K562 (cell line): Measurements from ENCODE around the gene CHRNB4. TPM values are rescaled to one million over a fixed set of nuclear protein-coding genes. Genes with fewer than 3 reads are reported as not detected.

Experiments
- ATAC-seq: fragments of 200-7000 bp; cut with Tn5 transposase; 3 replicates; pipeline ENCODE4 v1.9.1; 2020; ENCODE audit warnings: moderate library complexity
- BruUV-seq: library from RNA; stranded (reverse); fragments of 400-500 nt; replicated peaks from 2 replicates; lab custom pipeline; 2021; lab: Mats Ljungman, UMichigan
- CTCF ChIA-PET: fragments of 300-600 bp; formaldehyde crosslinking; extraction: SDS; loops from one replicate; lab custom pipeline; 2021; ENCODE audit warnings: low intra/inter-chr PET ratio; lab: Yijun Ruan, JAX
- POLR2A ChIA-PET: fragments of 300-600, 350-650 bp; sonication (Branson Sonifier 250); formaldehyde crosslinking; extraction: SDS; loops from one replicate; lab custom pipeline; 2021; ENCODE audit warnings: antibody characterized with exemption, inconsistent platforms; lab: Yijun Ruan, JAX
- DNase-seq, 4 experiments: peaks; one replicate each; pipeline versions ENCODE4 v3.0.0 to v3.0.0-alpha.2; 2011 to 2018; ENCODE audit warnings: low spot score in 3 of 4, mixed read lengths in 3 of 4; ENCODE audit errors: extremely low read depth in 1 of 4
- FAIRE-seq: peaks from 2 replicates; lab custom pipeline; 2011; peaks lifted over from hg19 to GRCh38; lab: Jason Lieb, UNC
- H2AFZ ChIP-seq: 2 replicates; pipeline ENCODE4 v1.6.0; 2011; ENCODE audit warnings: low read depth, low read length, control low read depth, inconsistent platforms
- H3K27ac ChIP-seq: fragments of 200-600 bp; 3 replicates; pipeline ENCODE4 v1.8.0; 2011; ENCODE audit warnings: low read depth, mild to moderate bottlenecking, control low read depth, inconsistent platforms, low read length, moderate library complexity, mixed read lengths; ENCODE audit errors: extremely low read depth
- H3K27me3 ChIP-seq, 2 experiments: fragments of 300-600 bp in 1 of 2; 2 replicates in 1 of 2; 3 replicates in 1 of 2; pipeline versions ENCODE4 v1.6.0 to v1.8.0; 2011; ENCODE audit warnings: inconsistent platforms in 2 of 2, low read length in 2 of 2, mild to moderate bottlenecking in 1 of 2, mixed read lengths in 1 of 2, moderate library complexity in 1 of 2; ENCODE audit not compliant: control insufficient read depth in 2 of 2, insufficient read depth in 2 of 2
- H3K36me3 ChIP-seq: fragments of 300-600 bp; 3 replicates; pipeline ENCODE4 v1.8.0; 2011; ENCODE audit warnings: mild to moderate bottlenecking, low read length, inconsistent platforms; ENCODE audit not compliant: control insufficient read depth, insufficient read depth
- H3K4me1 ChIP-seq, 2 experiments: fragments of 200-600 bp in 1 of 2; replicated peaks in 1 of 2; 2 replicates in 1 of 2; 3 replicates in 1 of 2; pipeline versions ENCODE4 v1.5.1 to v1.8.0; 2011; ENCODE audit warnings: inconsistent platforms in 2 of 2, low read length in 2 of 2, mild to moderate bottlenecking in 1 of 2, mixed read lengths in 1 of 2, moderate library complexity in 1 of 2; ENCODE audit not compliant: control insufficient read depth in 2 of 2, insufficient read depth in 2 of 2
- H3K4me2 ChIP-seq: 2 replicates; pipeline ENCODE4 v1.6.1; 2011; ENCODE audit warnings: low read length, control low read depth, inconsistent platforms, mixed read lengths; ENCODE audit not compliant: insufficient read depth
- H3K4me3 ChIP-seq: fragments of 200-600 bp; sonication (generic), shearing (Covaris generic); 2 replicates; pipeline ENCODE4 v1.5.1; 2016; ENCODE audit warnings: control low read depth, inconsistent platforms
- H3K79me2 ChIP-seq: fragments of 200-600 bp; 3 replicates; pipeline ENCODE4 v1.8.0; 2011; ENCODE audit warnings: low read length, inconsistent platforms; ENCODE audit not compliant: control insufficient read depth, insufficient read depth
- H3K9ac ChIP-seq, 2 experiments: 2 replicates each; pipeline versions ENCODE4 v1.6.0 to v1.6.1; 2011; ENCODE audit warnings: low read depth in 2 of 2, low read length in 2 of 2, control low read depth in 1 of 2, inconsistent platforms in 1 of 2, mild to moderate bottlenecking in 1 of 2, mixed read lengths in 1 of 2; ENCODE audit not compliant: insufficient read depth in 1 of 2
- H3K9me1 ChIP-seq: one replicate; pipeline ENCODE4 v1.6.0; 2011; ENCODE audit warnings: inconsistent platforms, mild to moderate bottlenecking, low read length, moderate library complexity; ENCODE audit not compliant: control insufficient read depth, insufficient read depth
- H3K9me3 ChIP-seq: replicated peaks from 2 replicates; pipeline ENCODE4 v1.5.1; 2011; ENCODE audit warnings: low read depth, low read length, inconsistent platforms; ENCODE audit not compliant: control insufficient read depth, insufficient read depth
- H4K20me1 ChIP-seq: replicated peaks from 2 replicates; pipeline ENCODE4 v1.6.1; 2011; ENCODE audit warnings: low read length, inconsistent platforms, mixed read lengths; ENCODE audit not compliant: control insufficient read depth, insufficient read depth
- ATF1 ChIP-seq, 2 experiments: fragments of 450-650 bp in 1 of 2; IDR thresholded peaks; 2 replicates each; pipeline ENCODE4 v1.6.1; 2016; ENCODE audit warnings: missing compliant biosample characterization in 1 of 2, missing genetic modification characterization in 1 of 2
- FOSL1 ChIP-seq: fragments of 200-800 bp; sonication (Bioruptor generic); conservative IDR thresholded peaks from 2 replicates; pipeline ENCODE4 v1.6.1; 2016; ENCODE audit warnings: missing genetic modification characterization, missing compliant biosample characterization
- IFI16 ChIP-seq: fragments of 250-450 bp; sonication (Bioruptor Pico); IDR thresholded peaks from 2 replicates; pipeline ENCODE4 v2.1.2; 2022; ENCODE audit warnings: mild to moderate bottlenecking, inconsistent platforms
- KAT2B ChIP-seq: IDR thresholded peaks from one replicate; pipeline ENCODE4 v1.6.1; 2012; ENCODE audit warnings: low read depth, mild to moderate bottlenecking, control low read depth, inconsistent platforms, low read length, moderate library complexity
- KLF1 ChIP-seq: fragments of 450-650 bp; IDR thresholded peaks from 2 replicates; pipeline ENCODE4 v1.6.1; 2016; ENCODE audit warnings: missing genetic modification characterization, missing compliant biosample characterization
- SMARCA4 ChIP-seq: fragments of 450-650 bp; IDR thresholded peaks from 2 replicates; pipeline ENCODE4 v1.6.1; 2016
- SOX6 ChIP-seq: fragments of 450-650 bp; IDR thresholded peaks from 2 replicates; pipeline ENCODE4 v1.6.1; 2014; ENCODE audit warnings: mild to moderate bottlenecking
- SP2 ChIP-seq: IDR thresholded peaks from 2 replicates; pipeline ENCODE4 v1.6.1; 2011; ENCODE audit warnings: mild to moderate bottlenecking, low read depth, low read length, moderate library complexity; ENCODE audit not compliant: poor library complexity, severe bottlenecking; ENCODE audit errors: extremely low read depth
- USF2 ChIP-seq: sonication (generic); formaldehyde crosslinking; IDR thresholded peaks from 2 replicates; pipeline ENCODE4 v1.5.0; 2020; ENCODE audit warnings: missing genetic modification reagents
- ZBTB7A ChIP-seq: IDR thresholded peaks from 2 replicates; pipeline ENCODE4 v1.6.1; 2011; ENCODE audit warnings: low read depth, mild to moderate bottlenecking, low read length, moderate library complexity, borderline replicate concordance; ENCODE audit not compliant: control insufficient read depth
- ZNF347 ChIP-seq: fragments of 450-650 bp; formaldehyde crosslinking; IDR thresholded peaks from 2 replicates; pipeline ENCODE4 v1.4.0; 2020; ENCODE audit warnings: low read depth, mild to moderate bottlenecking, moderate library complexity
- WGBS: fragments of 100-300 bp; shearing (Covaris generic); methylation state at CpG from one replicate; pipeline ENCODE4 v1.1.6; 2016; ENCODE audit warnings: low coverage, mixed read lengths; ENCODE audit not compliant: insufficient coverage; ENCODE audit errors: missing lambda C conversion rate; 5-methylcytosine and 5-hydroxymethylcytosine counted together
- in situ Hi-C: fragments of 300-500 bp; cut with MboI; formaldehyde crosslinking; loops from 4 replicates; pipeline ENCODE4 v1.15.0; 2018; ENCODE audit warnings: inconsistent platforms, mixed read lengths
- intact Hi-C: fragments of 100-400 bp; cut with micrococcal nuclease; formaldehyde crosslinking; loops from 2 replicates; pipeline ENCODE4 v1.14.2; 2022
- polyA plus RNA-seq, 8 experiments: library from polyadenylated mRNA; depleted of rRNA in 4 of 8; stranded (reverse) in 5 of 8; unstranded in 3 of 8; fragments of >200 nt; fragmentation: Nextera tagmentation in 2 of 8; fragmentation: Illumina TruSeq in 1 of 8; extraction: Ambion mirVana in 2 of 8; extraction: Trizol in 1 of 8; gene quantifications; 2 replicates each; pipeline versions ENCODE4 v1.2.1 to v1.2.3, GENCODE V29; 2011 to 2014; ENCODE audit warnings: inconsistent platforms in 1 of 8, missing spikeins in 1 of 8
- total RNA-seq, 7 experiments: library from RNA; depleted of rRNA in 6 of 7; stranded (reverse); fragments of >200 nt in 6 of 7; fragmentation: Illumina TruSeq in 2 of 7; extraction: Trizol in 2 of 7; gene quantifications; 2 replicates each; pipeline versions ENCODE4 v1.2.1 to v1.2.3, GENCODE V29; 2011 to 2021; ENCODE audit warnings: low replicate concordance in 1 of 7
- TF ChIP-seq, protein P1 (sequence below): fragments of 450-650 bp; formaldehyde crosslinking; IDR thresholded peaks from 2 replicates; pipeline ENCODE4 v1.4.0; 2022; ENCODE audit warnings: mild to moderate bottlenecking, moderate library complexity

The CHRNB4 gene
- total and polyA plus RNA-seq, 9 of the 15 experiments (the other 6 are each of a cell fraction or from before 2014, with no cell fraction given), result 0.08 to 0.18 TPM; not detected in 7

GRCh38 chr15:78671626-78672211 lies 30.7 kb upstream of the CHRNB4 start:
- no peaks in the 10 kb centered on the region for H4K20me1 ChIP-seq
- no peak for FAIRE-seq
- intact Hi-C loops (no loop called here), in situ Hi-C loops (no loop called here)
- H3K36me3 ChIP-seq, result no peaks in the 10 kb centered on the region
- 31% methylated on average over 6 of the region's 6 CpGs for WGBS
- no peak for ATAC-seq
- H3K4me1 ChIP-seq, result no peaks in the 10 kb centered on the region; a peak in 2 of 5 replicates
- H3K27me3 ChIP-seq, result peaks cover 12 to 37% of the 10 kb centered on the region in 2 experiments
- DNase-seq, result no peak
- ChIA-PET POLR2A (interaction anchor here (0.7 kb wide), 1 partner anchor 163 kb away, joined by 3 read pairs; no protein-coding TSS in a partner anchor), CTCF (no interaction called here)
- H3K4me3 ChIP-seq, result no peak overlapping the region
- no peaks in the 10 kb centered on the region for H3K9me3 ChIP-seq
- H2AFZ ChIP-seq, result no peak overlapping the region
- H3K9me1 ChIP-seq, result no peaks in the 10 kb centered on the region
- no peak overlapping the region; a peak in 1 of 4 replicates for H3K9ac ChIP-seq
- H3K79me2 ChIP-seq, result no peaks in the 10 kb centered on the region
- TF ChIP-seq KLF1 (tag) (no peak), USF2 (CRISPR knock-in tag) (no peak)
- BruUV-seq, result no TSS peak
- H3K27ac ChIP-seq, result no peak overlapping the region
- no peak overlapping the region for H3K4me2 ChIP-seq

DNA sequence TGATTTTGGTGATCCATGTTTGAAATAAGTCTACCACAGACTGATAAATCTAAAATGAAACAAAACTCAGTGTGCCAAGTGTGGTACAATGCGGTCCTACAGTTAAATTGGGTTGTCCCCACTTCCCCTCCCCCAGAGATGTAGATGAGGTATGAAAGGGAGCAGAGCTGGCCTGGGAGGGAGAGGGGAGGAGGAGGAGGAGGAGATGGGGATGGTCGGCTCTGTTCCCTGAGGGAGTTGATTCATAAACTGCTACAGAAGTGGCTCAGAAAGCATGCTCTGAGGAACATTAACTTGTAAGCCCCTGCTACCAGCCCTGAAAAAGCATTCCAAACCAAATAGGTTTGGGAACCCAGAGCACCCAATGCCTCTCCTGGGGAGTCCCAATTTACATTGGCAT lies 28.0 kb upstream of the CHRNB4 start:
- DNase-seq, result no peak
- intact Hi-C loops (no loop called here), in situ Hi-C loops (no loop called here)
- no peak for TF ChIP-seq FOSL1
- TF ChIP-seq ZBTB7A, result no peak
- no peak for TF ChIP-seq ZNF347 (CRISPR knock-in tag)
- no peak for TF ChIP-seq ATF1 (CRISPR knock-in tag; IDR thresholded peaks at IDR 0.05)
- no peak for TF ChIP-seq ATF1 (tag; IDR thresholded peaks at IDR 0.05)
- no peak for TF ChIP-seq KAT2B
- TF ChIP-seq SP2, result no peak
- no peak for TF ChIP-seq SOX6
- TF ChIP-seq SMARCA4, result no peak
- TF ChIP-seq, protein P1, sequence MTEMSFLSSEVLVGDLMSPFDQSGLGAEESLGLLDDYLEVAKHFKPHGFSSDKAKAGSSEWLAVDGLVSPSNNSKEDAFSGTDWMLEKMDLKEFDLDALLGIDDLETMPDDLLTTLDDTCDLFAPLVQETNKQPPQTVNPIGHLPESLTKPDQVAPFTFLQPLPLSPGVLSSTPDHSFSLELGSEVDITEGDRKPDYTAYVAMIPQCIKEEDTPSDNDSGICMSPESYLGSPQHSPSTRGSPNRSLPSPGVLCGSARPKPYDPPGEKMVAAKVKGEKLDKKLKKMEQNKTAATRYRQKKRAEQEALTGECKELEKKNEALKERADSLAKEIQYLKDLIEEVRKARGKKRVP (CRISPR knock-in tag), result no peak
- no peak for TF ChIP-seq IFI16 (CRISPR knock-in tag)
- Histone ChIP-seq H3K36me3 (no peaks in the 10 kb centered on the region), H3K9me1 (no peaks in the 10 kb centered on the region), H2AFZ (no peak overlapping the region), H3K9me3 (no peaks in the 10 kb centered on the region), H3K27me3 (peaks cover 22 to 37% of the 10 kb centered on the region in 2 experiments), H3K27ac (no peak overlapping the region), H3K9ac (no peak overlapping the region), H3K4me3 (no peak overlapping the region), H4K20me1 (no peaks in the 10 kb centered on the region), H3K4me1 (no peaks in the 10 kb centered on the region; a peak in 2 of 5 replicates), H3K4me2 (no peak overlapping the region), H3K79me2 (no peaks in the 10 kb centered on the region)
- POLR2A ChIA-PET, result interaction anchor here (0.6 to 0.7 kb wide), 2 partner anchors 17 to 27 kb away, joined by 3 read pairs; no protein-coding TSS in a partner anchor
- ATAC-seq, result no peak
- CTCF ChIA-PET, result interaction anchor here (0.6 kb wide), 1 partner anchor 50 kb away, joined by 3 read pairs; no protein-coding TSS in a partner anchor
- FAIRE-seq, result no peak
- no TSS peak for BruUV-seq
- WGBS, result 0% methylated on average over 2 of the region's 2 CpGs
